ENCODE data around the gene MGAT5.

MGAT5 gene

GRCh38 chr2:134351016-134351415 lies 97.1 kb downstream of the MGAT5 start:
- POLR2A ChIA-PET: no interaction called here

GRCh38 chr2:134351899-134352298 lies 98.0 kb downstream of the MGAT5 start:
- TF ChIP-seq CTCF (IDR thresholded peaks at IDR 0.05; ENCODE audit: control extremely low read depth, extremely low read depth, low read depth, missing control alignments): no peak
- ChIA-PET CTCF (interaction anchor here (1.4 to 1.5 kb wide), 2 partner anchors 61 to 106 kb away, joined by 3 read pairs; no protein-coding TSS in a partner anchor), POLR2A (no interaction called here)
- no peak for DNase-seq (ENCODE audit: extremely low spot score)

More at GRCh38 chr2:134351016-134351415, 97.1 kb downstream of the MGAT5 start:
- no peak for DNase-seq (ENCODE audit: extremely low spot score)
- no peak for TF ChIP-seq CTCF (IDR thresholded peaks at IDR 0.05; ENCODE audit: control extremely low read depth, extremely low read depth, low read depth, missing control alignments)
- CTCF ChIA-PET: interaction anchor here (1.0 to 2.0 kb wide), 6 partner anchors 15 to 105 kb away, joined by 3 to 5 read pairs (median 4); no protein-coding TSS in a partner anchor

- POLR2A ChIA-PET: no interaction called here
- DNase-seq (ENCODE audit: extremely low spot score): no peak
- CTCF ChIA-PET: interaction anchor here (1.1 kb wide), 1 partner anchor 10 kb away, joined by 3 read pairs; no protein-coding TSS in a partner anchor
- no peak for TF ChIP-seq CTCF (IDR thresholded peaks at IDR 0.05; ENCODE audit: control extremely low read depth, extremely low read depth, low read depth, missing control alignments)
Measured at GRCh38 chr2:134352844-134353243, 99.0 kb downstream of the MGAT5 start.

GRCh38 chr2:134354611-134355010 lies 100.7 kb downstream of the MGAT5 start:
- no peak for TF ChIP-seq CTCF (IDR thresholded peaks at IDR 0.05; ENCODE audit: control extremely low read depth, extremely low read depth, low read depth, missing control alignments)
- ChIA-PET POLR2A (no interaction called here), CTCF (interaction anchor here (1.4 kb wide), 1 partner anchor 13 kb away, joined by 5 read pairs; no protein-coding TSS in a partner anchor)
- DNase-seq (ENCODE audit: extremely low spot score): no peak

- ChIA-PET CTCF (interaction anchor here (1.3 kb wide), 1 partner anchor 113 kb away, joined by 4 read pairs; no protein-coding TSS in a partner anchor), POLR2A (no interaction called here)
- no peak for TF ChIP-seq CTCF (IDR thresholded peaks at IDR 0.05; ENCODE audit: control extremely low read depth, extremely low read depth, low read depth, missing control alignments)
- no peak for DNase-seq (ENCODE audit: extremely low spot score)
Measured at GRCh38 chr2:134357814-134358213, 103.9 kb downstream of the MGAT5 start.

- no peak for DNase-seq (ENCODE audit: extremely low spot score)
- ChIA-PET POLR2A (no interaction called here), CTCF (interaction anchor here (1.1 kb wide), 1 partner anchor 11 kb away, joined by 4 read pairs; no protein-coding TSS in a partner anchor)
- TF ChIP-seq CTCF (IDR thresholded peaks at IDR 0.05; ENCODE audit: control extremely low read depth, extremely low read depth, low read depth, missing control alignments): no peak
Measured at GRCh38 chr2:134359367-134360081, 105.7 kb downstream of the MGAT5 start.

Data from GM10248 (cell line).